NT2/D1 (cell line): ENCODE results near the gene DOK5.

Experiments used
- YY1 ChIP-seq: IDR thresholded peaks from 2 replicates; pipeline ENCODE4 v1.6.1; 2011; ENCODE audit not compliant: insufficient read length, insufficient read depth
- ZNF274 ChIP-seq: IDR thresholded peaks from 2 replicates; pipeline ENCODE4 v1.6.1; 2011; ENCODE audit warnings: mild to moderate bottlenecking, low read depth, low read length

DNA sequence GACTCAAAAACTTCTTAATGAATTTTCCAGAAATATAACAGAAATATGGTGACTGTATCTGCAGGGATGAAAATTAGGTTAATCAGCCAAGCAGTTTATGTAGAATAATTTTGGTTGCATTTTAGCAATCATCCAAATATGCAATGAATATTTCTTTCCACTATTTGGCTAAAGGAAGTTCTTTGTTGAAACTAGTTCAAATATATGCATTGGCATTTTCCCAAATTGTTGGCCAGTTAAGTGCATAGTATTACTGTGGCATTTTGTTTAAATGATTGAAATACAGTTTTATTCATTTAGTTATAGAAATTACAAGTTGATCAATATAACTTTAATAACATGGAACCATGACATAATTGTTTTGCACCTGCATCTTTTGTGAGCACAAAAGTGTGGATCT, 115.5 kb downstream of the DOK5 start:
- TF ChIP-seq YY1, result no peak
- no peak for TF ChIP-seq ZNF274
